Ovary (tissue), 3 donors: ENCODE results near the gene HOXA5.

Experiments used
- EP300 ChIP-seq: sonication (generic); formaldehyde crosslinking; IDR thresholded peaks from one replicate; pipeline ENCODE4 v1.6.1; 2017; ENCODE audit warnings: antibody characterized with exemption
- TF ChIP-seq, protein P1 (sequence below), 3 donors: fragments of 450-650 bp in 2 of 3; fragments of 200-600 bp in 1 of 3; IDR thresholded peaks; one replicate each; pipeline versions ENCODE4 v1.5.1 to v1.8.0; 2016 to 2022; ENCODE audit warnings: antibody characterized with exemption in 3 of 3, mild to moderate bottlenecking in 1 of 3
- donor health status: DM: no; HTN: no; CAD: no.

DNA sequence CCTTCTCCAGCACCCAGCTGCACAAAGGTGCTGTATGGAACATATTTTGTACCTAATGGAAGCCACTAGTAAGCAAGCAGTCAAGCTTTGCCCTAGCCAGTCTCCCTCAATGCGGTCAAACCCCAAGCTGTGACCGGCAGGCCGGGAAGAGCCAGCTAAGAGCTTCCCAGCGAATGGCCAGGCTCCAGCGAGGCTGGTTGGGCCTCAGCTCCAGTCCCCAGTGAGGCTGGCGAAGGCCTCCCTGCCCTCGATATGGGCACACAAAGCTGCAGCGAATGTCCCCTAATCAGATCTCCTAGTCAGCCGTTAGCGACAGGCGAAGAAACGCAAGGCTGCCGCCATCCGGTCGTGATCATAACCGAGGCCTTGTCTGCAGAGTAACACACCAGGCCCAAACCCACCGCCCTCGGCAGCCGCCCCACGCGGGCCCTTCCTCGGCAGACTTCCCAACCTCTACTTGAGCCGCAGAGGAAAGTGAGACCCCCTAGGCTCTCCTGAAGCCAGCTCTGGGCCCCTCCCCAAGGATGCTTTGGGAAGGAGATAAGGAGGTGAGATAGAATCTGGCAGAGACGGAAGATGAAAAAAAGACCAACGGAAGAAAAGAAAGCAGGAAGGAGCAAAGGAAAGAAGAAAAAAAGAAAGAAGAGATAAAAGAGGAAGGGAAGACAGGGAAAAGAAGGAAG lies 24.9 kb upstream of the HOXA5 start:
- TF ChIP-seq, protein P1, sequence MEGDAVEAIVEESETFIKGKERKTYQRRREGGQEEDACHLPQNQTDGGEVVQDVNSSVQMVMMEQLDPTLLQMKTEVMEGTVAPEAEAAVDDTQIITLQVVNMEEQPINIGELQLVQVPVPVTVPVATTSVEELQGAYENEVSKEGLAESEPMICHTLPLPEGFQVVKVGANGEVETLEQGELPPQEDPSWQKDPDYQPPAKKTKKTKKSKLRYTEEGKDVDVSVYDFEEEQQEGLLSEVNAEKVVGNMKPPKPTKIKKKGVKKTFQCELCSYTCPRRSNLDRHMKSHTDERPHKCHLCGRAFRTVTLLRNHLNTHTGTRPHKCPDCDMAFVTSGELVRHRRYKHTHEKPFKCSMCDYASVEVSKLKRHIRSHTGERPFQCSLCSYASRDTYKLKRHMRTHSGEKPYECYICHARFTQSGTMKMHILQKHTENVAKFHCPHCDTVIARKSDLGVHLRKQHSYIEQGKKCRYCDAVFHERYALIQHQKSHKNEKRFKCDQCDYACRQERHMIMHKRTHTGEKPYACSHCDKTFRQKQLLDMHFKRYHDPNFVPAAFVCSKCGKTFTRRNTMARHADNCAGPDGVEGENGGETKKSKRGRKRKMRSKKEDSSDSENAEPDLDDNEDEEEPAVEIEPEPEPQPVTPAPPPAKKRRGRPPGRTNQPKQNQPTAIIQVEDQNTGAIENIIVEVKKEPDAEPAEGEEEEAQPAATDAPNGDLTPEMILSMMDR (IDR thresholded peaks at IDR 0.05) = no peak
- no peak for TF ChIP-seq EP300
